ENCODE measurements around the gene PLA2G12B. TPM values are rescaled to one million over a fixed set of nuclear protein-coding genes. Genes with fewer than 3 reads are reported as not detected.
"Not testable (repeated sequence)": the region's sequence is repeated elsewhere in the genome, so short reads cannot be mapped to it uniquely, and the experiment has no call there.

Gene PLA2G12B
- total RNA-seq, 1 experiment from 2014 or later: not detected

DNA sequence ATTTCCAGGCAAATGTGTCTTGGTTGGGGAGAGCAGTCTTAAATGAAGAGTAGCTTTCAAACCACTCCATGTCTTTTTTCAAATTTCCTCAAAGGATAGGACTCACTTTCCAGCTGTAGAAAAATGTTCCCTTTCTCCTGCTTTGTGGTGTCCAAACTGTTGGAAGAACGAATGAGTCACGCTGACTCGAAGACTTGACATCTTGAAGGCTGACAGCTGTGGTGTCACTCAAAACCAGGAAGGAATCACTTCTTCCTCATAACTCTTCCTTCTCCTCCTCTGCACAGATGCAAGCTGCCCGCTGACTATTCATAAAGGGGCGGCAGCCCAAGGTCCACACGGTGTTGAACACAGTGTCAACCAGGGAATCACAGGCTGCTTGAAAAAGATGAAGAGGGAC is 19.2 kb downstream of the PLA2G12B start:
- no peak for DNase-seq (ENCODE audit: low spot score)

- no peak for DNase-seq (ENCODE audit: low spot score)
Observed at GRCh38 chr10:72932259-72933015, 22.2 kb downstream of the PLA2G12B start.

DNA sequence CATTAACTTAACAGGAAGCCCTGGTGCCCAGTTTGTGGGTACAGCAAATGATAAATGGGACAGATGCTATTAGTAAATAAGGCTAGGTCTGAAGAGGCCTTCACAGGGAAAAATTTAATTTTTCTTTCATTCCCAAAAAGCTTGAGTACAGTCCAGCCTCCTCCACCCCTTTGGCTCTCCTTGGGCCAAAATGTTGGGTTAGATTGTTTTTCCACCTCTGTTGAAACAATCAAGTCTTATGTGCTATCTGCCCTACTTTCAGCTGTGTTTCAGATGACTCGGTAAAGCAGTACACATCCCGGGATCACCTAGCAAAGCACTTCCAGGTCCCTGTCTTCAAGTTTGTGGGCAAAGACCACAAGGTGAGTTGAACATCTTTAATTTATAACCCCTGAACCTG is 24.3 kb downstream of the PLA2G12B start:
- no peak for DNase-seq (ENCODE audit: low spot score)

GRCh38 chr10:72928798-72929197 is 25.8 kb downstream of the PLA2G12B start:
- DNase-seq (ENCODE audit: low spot score): no peak

DNA sequence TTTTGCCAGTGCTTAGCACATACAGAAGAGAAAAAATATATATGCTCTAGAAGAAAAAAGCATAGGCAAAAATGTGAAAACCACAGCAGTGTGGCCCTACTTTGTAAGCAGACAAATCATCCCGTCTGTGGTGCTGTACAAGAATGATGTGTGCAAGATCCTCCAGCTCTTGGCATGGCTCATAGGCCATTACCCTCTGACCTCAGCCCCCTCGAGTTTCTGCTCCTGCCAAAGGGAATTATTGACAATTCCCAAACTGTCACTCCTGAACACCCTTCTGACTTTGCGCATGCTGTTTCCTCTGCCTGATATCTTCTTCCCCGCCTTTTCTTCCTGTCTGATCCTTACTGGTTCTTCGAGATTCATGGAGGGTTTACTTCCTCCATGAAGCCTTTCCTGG is 27.1 kb downstream of the PLA2G12B start:
- no peak for DNase-seq (ENCODE audit: low spot score)

- no peak for DNase-seq (ENCODE audit: low spot score)
Observed at GRCh38 chr10:72925951-72926465, 28.6 kb downstream of the PLA2G12B start.

GRCh38 chr10:72924351-72924750 is 30.3 kb downstream of the PLA2G12B start:
- no peak for DNase-seq (ENCODE audit: low spot score)

GRCh38 chr10:72921147-72921683 is 33.4 kb downstream of the PLA2G12B start:
- not testable (repeated sequence) for DNase-seq (ENCODE audit: low spot score)

- DNase-seq (ENCODE audit: low spot score): no peak
Observed at GRCh38 chr10:72918352-72918751, 36.3 kb downstream of the PLA2G12B start.

- DNase-seq (ENCODE audit: low spot score): not testable (repeated sequence)
Observed at GRCh38 chr10:72917803-72918332, 36.7 kb downstream of the PLA2G12B start.

DNA sequence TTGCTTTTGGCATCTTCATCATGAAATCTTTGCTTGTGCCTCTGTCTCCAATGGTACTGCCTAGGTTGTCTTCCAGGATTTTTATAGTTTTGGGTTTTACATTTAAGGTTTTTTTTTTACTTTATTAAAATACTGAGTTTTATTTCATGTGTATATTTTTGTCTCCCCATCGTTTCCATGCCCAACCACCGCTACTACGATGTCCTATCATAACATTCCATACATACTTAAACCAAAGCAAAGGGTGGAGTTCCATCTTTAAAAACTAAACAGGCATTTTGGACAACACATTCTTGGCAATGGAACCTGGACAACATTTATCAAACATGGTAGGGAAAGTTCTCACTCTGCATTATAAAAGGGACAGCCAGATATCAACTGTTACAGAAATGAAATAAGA is 37.4 kb downstream of the PLA2G12B start:
- not testable (repeated sequence) for DNase-seq (ENCODE audit: low spot score)

GRCh38 chr10:72913287-72913686 is 41.3 kb downstream of the PLA2G12B start:
- DNase-seq (ENCODE audit: low spot score): no peak

DNA sequence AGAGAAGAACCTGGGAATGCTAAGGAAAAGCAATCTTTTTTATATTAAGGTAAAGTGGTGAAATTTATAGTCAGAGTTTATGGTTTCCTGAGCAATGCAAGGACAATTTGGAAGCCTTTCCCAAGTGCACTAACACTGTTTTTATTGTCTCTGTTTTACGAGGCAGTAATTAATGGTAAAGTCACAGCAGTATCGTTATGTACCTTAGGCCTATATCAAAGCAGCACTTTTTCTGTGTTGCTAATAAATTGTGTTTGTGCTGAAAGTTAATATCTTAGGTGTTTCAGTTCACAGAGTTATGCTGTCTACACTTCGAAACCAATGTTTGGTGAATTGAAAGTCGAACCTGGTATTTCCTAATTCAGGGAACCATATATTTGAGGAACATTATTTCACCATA is 41.9 kb downstream of the PLA2G12B start:
- no peak for DNase-seq (ENCODE audit: low spot score)

DNA sequence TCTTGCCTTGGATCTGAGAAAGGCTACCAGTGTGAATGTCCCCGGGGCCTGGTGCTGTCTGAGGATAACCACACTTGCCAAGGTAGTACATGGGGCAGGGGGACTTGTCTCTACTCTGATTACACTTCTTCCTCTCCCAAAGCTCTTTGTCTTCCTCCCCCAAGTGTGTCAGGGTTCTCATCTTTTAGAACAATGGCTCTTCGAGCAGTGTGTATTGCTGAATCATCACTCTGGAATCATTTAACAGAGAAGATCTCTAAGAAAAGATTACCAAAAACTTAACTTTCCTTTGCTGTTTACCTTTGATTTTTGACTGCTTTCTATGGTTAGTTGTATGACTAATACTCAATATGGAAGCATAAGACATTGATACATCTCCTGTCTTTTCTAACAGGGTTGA is 42.8 kb downstream of the PLA2G12B start:
- no peak for DNase-seq (ENCODE audit: low spot score)

GRCh38 chr10:72910705-72911104 is 43.9 kb downstream of the PLA2G12B start:
- DNase-seq (ENCODE audit: low spot score): no peak

- no peak for DNase-seq (ENCODE audit: low spot score)
Observed at GRCh38 chr10:72906446-72906845, 48.2 kb downstream of the PLA2G12B start.

GRCh38 chr10:72904806-72905205 is 49.8 kb downstream of the PLA2G12B start:
- DNase-seq (ENCODE audit: low spot score): no peak

- DNase-seq (ENCODE audit: low spot score): not testable (repeated sequence)
Observed at GRCh38 chr10:72903941-72904446, 50.6 kb downstream of the PLA2G12B start.

GRCh38 chr10:72899545-72899944 is 55.1 kb downstream of the PLA2G12B start:
- DNase-seq (ENCODE audit: low spot score): no peak

DNA sequence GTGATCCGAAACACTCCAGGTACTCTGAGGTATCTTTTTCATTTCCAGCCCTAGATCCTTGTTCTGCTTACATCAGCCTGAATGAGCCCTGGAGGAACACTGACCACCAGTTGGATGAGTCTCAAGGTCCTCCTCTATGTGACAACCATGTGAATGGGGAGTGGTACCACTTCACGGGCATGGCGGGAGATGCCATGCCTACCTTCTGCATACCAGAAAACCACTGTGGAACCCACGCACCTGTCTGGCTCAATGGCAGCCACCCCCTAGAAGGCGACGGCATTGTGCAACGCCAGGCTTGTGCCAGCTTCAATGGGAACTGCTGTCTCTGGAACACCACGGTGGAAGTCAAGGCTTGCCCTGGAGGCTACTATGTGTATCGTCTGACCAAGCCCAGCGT is 56.0 kb downstream of the PLA2G12B start:
- DNase-seq (ENCODE audit: low spot score): no peak

DNA sequence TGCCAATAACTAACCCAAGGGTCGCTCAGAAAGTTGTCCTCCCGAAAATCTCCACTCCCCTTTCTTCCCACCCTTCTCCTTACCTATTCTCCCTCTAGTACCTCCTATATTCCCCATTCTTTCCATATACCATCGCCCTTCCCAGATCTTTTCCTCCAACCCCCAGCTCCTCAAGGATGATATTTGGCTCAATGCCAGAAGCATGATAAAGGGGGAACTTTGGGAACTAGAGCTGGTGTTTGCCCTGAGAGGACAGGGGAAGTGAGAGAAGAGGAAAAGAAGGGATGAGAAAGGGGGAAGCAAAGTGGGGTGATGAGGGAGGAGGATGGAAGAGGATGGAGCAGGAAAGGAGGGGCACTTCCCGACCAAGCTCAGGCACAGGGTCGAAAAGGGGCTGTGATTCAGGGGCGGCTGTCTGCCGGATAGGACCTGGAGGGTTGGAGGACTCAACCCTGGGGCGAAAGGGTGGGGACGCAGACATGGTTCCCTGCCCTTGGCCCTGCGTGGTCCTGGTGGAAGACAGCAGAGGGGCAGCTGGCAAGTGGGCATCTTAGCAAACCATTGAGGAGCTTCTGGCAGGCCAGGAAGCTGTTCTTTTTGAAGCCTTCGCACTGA is 59.3 kb downstream of the PLA2G12B start:
- DNase-seq (ENCODE audit: low spot score): no peak

- DNase-seq (ENCODE audit: low spot score): no peak
Observed at GRCh38 chr10:72893136-72893798, 61.3 kb downstream of the PLA2G12B start, which contains the start of gene OIT3. Gene OIT3 (plus strand): TSS chr10:72893739. CDS start chr10:72893799, 60 bp downstream.
